NCI-H2029 (cell line): ENCODE results near the gene TIA1.
A peak's percentile ranks its signal among the peaks of the same experiment; 100 is the strongest.
"Not testable (repeated sequence)": the region's sequence is repeated elsewhere in the genome, so short reads cannot be mapped to it uniquely, and the experiment has no call there.

Source experiments
- DNase-seq: peaks from one replicate; lab custom pipeline; 2025; lab: John Stamatoyannopoulos, UW

The TIA1 gene

DNA sequence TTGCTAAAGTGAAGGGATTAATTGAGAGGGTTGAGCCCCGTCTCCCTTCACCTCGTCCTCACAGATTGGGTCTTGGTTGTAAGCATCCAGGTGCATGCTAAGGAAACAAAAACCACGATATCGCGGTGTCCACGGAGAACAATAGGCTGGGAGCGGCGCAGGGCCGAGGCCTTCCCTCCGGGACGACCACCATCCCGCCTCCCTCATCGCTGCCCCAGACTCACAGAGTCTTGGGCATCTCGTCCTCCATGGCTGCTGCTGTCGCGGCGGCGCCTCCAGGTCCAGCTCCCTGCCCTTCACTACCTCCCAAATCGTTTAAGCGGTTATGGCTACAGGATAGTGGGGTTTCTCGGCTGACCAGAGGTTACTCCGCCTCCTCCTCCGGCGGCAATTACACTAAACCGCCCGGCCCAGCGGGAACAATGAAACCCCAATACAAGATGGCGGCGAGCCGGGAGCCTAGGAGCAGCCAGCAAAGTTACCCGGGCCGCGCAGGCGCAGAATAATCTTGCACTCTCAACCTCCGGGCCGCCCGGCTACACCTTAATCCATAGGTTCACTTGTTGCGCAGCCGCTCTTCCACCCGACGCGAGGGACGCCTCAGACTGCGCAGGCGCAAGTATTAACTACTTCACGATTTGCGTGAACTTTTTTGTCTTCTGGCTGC, at the start of gene TIA1:
TIA1 (minus strand) TSS at position 448 of the 667 bp plus-strand sequence; CDS start at position 250, 198 bp downstream.
- peak; percentile 97 for DNase-seq

GRCh38 chr2:70297828-70298227, 49.4 kb upstream of the TIA1 start:
- DNase-seq: not testable (repeated sequence)

DNA sequence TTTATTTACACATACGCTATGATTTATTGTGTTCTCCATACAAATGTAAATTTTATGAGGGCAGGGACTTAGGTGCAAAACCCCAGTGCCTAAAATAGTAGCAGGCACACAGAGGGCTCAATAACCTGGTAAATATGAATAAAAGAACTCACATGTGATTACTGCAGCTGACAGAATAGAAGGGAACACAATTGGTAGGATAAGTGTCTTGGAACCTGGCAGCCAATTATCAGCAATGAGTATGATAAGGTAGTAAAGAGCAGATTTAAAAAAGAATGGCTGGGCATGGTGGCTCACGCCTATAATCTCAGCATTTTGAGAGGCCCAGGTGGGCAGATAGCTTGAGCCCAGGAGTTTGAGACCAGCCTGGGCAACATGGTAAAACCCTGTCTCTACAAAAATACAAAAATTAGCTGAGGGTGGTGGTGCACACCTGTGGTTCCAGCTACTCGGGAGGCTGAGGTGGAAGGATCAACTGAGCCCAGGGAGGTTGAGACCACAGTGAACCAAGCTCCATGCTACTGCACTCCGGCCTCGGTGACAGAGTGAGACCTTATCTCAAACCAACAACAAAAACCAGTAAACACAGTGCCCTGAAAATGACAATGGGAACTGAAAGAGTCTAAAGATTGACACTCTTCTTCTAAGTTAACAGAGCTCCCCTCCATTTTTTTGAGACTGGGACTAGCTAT, 35.2 kb upstream of the TIA1 start:
- no peak for DNase-seq

DNA sequence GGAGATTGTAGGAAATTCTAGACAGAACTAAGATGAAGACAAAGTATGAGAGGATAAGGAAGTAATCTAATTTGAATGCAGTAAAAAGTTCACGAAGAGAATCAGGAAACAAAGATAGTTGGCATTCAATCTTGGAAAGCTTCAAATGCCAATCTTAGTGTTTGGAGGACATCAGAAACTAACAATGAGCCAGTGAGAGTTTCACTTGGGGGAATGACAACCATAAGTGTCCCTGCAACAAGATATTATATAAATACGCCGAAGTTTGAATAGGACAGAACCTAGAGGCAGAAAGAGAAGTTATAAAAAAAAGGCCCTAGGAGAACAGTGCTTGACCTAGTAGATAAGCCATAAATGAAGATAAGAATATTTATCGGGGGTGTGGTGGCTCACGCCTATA, 34.0 kb upstream of the TIA1 start:
- DNase-seq: no peak

GRCh38 chr2:70280242-70280798, 31.9 kb upstream of the TIA1 start:
- DNase-seq: no peak

GRCh38 chr2:70270323-70270722, 21.9 kb upstream of the TIA1 start:
- no peak for DNase-seq

DNA sequence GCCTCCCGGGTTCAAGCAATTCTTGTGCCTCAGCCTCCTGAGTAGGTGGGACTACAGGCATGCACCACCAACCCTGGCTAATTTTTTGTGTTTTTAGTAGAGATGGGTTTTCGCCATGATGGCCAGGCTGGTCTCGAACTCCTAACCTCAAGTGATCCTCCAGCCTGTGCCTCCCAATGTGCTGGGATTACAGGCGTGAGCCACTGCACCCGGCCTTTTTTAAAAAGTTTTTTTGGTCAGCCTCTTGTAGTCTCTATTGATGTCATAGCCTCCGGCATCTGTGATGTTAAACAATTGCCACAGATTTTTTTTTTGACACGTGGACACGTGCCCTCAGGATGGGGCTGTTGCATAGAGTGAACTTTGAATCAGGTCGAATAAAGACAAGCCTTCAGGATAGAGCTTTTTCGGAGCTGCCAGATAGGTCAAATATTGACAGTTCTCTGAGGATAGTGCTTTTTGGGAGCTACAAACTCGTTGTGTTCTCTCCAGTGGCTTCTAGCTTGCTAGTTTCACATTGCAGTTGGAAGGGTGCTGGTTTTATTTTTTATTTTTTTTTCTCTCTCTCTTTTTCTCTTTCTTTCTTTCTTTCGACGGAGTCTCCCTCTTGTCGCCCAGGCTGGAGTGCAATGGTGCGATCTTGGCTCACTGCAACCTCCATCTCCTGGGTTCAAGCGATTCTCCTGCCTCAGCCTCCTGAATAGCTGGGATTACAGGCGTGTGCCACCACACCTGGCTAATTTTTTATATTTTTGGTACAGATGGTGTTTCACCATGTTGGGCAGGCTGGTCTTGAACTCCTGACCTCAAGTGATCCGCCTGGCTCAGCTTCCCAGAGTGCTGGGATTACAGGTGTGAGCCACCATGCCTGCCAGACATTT, 21.2 kb upstream of the TIA1 start:
- DNase-seq: not testable (repeated sequence)

DNA sequence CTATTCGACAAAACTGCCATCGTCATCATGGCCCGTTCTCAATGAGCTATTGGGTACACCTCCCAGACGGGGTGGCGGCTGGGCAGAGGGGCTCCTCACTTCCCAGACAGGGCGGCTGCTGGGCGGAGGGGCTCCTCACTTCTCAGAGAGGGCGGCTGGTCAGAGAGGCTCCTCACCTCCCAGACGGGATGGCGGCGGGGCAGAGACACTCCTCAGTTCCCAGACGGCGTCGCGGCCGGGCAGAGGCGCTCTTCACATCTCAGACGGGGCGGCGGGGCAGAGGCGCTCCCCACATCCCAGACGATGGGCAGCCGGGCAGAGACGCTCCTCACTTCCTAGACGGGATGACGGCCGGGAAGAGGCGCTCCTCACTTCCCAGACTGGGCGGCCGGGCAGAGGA, 18.5 kb upstream of the TIA1 start:
- not testable (repeated sequence) for DNase-seq

DNA sequence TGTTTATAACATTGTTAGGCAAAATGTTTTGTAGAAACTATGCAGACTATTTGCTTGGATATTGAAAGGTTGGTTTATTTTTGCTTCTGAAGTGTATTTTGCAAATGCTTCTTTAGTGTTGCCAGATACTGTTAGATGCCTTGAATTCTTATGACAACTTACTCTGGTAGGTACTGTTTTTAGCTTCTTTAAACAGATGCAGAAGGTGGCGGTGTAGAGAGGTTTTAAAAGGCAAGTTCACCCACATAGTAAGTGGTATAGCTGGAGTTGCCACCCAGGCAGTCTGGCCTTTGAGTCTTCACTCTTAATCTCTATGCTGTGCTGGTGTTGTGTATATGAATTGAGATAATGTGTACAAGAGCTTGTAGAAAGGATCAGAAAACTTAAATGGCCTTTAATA, 13.1 kb upstream of the TIA1 start:
- no peak for DNase-seq

DNA sequence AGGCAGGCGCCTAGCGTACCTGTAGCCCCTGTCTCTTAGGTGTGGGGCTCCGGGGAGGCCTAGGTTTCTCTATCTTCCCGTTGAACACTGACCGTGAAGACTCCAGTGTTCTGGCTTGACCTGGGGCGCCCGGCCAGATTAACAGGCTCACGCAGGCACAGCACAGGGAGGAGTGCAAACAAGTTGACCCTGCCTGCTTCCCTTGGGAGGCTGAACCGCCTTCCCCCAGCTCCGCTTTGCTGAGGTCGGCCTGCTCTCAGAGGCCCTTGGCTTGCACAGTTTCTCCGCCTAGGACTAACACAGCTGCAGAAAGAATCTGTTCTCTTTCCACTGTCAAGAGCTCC, 10.1 kb upstream of the TIA1 start:
- no peak for DNase-seq

DNA sequence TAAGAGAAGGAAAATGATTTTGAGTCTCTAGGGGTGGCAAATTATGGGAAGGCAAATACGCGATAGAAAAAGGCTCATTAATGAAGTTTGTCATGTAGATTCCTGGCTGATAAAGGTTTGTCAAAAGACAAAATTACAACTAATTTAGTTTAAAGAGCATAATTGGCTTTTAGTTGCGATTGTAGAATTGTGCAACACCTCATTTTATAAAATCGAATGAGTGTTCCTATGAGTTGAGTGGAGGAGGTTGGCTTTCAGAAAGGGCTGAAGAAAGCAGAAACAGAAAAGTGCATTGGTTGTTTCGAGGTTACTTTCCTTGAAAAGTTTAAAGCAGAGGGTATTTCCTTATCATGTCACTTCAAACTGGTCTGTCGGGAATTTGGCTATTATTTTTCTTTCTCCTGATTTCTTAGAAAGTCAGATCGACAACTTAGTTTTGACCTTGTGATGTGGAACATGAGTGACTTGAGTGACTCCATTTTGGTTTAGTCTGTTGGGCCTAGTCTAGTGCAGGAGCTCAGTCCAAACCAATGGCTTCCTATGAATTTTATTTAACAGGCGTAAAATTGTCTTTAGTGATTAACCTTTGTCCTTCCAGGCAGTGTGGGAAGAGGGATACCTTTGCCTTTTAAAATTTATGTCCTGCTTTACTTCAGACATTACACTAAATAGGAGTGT, 7.3 kb upstream of the TIA1 start:
- DNase-seq: no peak

DNA sequence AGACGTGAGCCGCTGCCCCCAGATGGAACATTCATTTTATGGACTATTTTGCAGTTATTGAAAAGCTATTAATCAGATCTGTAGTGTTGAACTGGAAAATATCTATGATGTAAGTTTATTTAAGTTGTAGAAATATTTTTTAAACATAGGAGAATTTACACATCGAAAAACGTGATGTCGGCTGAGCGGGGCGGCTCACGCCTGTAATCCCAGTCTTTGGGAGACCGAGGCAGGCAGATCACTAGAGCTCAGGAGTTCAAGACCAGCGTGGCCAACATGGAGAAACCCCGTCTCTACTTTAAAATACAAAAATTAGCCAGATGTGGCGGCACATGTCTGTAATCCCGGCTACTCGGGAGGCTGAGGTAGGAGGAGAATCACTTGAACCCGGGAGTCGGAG, 2.0 kb upstream of the TIA1 start:
- no peak for DNase-seq

DNA sequence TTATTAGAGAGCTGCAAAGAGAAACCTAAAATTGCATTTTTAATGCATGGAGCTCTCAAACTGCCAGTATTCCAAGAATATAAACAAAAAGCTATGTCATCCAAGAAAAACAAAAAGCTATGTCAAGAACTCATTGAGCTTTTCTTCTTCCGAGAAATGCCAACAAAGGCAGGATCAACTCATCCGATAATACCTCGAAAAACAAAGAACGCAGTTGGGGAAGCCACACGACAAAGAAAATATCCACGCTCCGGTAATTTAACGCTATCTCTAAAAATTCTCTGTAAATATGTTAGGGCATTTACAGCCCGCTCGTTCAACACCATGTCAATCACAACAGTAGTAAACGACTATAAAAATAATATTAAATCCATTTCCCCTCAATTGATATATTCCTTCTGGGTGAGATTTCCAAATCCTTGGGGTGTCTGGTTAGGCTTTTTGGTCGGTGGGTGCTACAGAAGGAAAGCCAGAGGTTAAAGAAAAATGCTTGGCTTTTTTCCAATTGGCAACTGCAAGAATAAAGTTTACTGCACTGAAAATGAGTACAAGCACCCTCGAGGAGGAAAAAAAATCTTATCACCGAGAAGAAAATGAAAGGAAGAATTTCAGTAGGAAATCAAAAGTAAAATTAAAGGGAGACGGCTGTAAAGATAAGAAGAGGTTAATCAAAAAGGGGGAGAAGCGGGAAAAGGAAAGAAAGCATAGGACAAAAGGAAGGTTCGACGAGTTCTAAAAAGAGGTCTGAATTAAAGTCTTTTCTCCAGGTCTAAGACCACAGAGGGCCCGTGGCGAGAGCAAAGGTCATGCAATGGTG, 856 bp downstream of the TIA1 start:
- no peak for DNase-seq

DNA sequence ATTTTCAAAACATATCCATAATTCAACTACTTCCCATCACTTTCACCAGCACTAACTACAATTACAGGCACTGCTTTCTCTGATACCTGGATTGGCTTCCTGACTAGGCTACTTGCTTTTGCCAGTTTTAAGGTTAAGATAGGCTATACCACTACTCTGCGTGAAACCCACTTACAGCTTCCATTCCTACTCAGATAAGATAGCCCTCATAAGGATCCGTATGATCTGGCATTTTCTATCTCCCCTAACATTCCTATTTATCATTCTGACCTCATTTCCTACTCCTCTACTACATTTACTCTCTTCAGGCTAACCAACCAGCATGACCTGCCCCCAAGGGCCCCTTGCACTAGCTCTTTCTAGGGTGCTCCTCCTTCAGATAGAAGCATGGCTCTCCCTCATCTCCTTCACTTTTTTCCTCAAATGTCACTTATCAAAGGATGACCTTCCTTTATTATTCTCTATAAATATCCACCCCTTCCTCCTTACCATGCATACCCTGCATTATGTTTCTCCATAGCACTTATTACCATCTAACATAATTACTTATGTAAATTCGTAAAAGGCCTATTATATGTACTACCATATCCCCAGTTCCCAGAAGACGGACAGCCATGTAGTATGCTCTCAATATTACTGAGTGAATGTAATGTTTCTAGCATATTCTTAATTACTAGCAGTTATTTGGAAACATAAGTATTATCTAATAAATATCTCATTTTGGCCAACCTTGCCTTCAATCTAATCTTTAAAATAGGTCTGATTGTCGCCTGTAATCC, 4.4 kb downstream of the TIA1 start:
- no peak for DNase-seq

- DNase-seq: no peak
Measured at GRCh38 chr2:70242552-70242951, 5.9 kb downstream of the TIA1 start.

- no peak for DNase-seq
Measured at GRCh38 chr2:70241340-70241739, 7.1 kb downstream of the TIA1 start.

DNA sequence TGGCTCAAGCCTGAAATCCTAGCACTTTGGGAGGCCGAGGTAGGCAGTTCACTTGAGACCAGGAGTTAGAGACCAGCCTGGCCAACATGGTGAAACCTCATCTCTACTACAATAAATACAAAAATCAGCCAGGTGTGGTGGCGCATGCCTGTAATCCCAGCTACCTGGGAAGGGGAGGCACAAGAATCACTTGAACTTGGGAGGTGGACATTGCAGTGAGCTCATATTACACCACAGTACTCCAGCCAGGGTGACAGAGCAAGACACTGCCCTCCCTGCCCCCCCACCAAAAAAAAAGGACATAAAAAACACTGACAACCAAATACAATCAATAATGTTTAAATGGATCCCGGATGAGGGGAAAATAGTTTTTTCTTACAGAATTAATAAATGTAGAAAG, 7.8 kb downstream of the TIA1 start:
- DNase-seq: no peak

GRCh38 chr2:70233926-70234325, 14.5 kb downstream of the TIA1 start:
- DNase-seq: no peak

DNA sequence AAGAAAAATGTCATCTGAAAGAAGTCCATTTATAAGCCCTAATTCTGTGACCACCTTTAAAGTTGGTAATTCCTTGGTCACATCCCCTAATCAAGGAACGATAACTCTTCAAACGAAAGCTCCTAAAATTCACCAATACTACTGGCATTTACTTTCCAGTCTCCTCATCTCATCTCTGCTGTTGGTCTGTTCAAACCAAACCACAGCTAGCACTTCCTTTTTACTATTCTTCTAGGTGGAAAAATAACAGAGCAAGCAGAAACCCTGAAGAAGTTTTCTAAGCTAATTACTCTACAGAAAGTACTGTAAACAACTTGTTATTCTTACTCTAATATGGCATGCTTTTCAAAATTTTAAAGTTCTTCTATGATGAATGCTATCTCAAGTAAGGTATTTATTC, 21.6 kb downstream of the TIA1 start:
- no peak for DNase-seq

DNA sequence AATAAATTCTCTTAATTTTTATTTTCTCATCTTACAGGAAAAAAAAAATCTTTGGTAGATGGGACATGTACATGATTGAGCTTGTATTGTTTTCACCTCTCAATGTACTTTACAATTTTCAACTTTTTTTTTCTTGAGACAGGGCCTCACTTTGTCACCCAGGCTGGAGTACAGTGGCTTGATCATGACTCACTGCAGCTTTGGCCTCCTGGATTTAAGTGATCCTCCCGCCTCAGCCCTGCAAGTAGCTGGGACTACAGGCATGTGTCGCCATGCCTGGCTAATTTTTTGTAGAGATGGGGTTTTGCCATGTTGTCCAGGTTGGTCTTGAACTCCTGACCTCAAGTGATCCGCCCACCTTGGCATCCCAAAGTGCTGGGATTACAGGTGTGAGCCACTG, 25.1 kb downstream of the TIA1 start:
- not testable (repeated sequence) for DNase-seq
